ENCODE data around the gene CROCC2.

Gene CROCC2

GRCh38 chr2:241031436-241032165 is 125.5 kb downstream of the CROCC2 start:
- no peak for TF ChIP-seq CTCF (IDR thresholded peaks at IDR 0.05; ENCODE audit: low read depth, low read length)
- no peak overlapping the region for H3K4me3 ChIP-seq (ENCODE audit: low read depth, low read length)
- in situ Hi-C loops (cut with HindIII; ENCODE audit: low sequenced_read_pairs), result no loop called here
- no peak for DNase-seq (ENCODE audit: low read depth, low spot score)

- in situ Hi-C loops (cut with HindIII; ENCODE audit: low sequenced_read_pairs), result no loop called here
- no peak for TF ChIP-seq CTCF (IDR thresholded peaks at IDR 0.05; ENCODE audit: low read depth, low read length)
- DNase-seq (ENCODE audit: low read depth, low spot score), result no peak
- no peak overlapping the region for H3K4me3 ChIP-seq (ENCODE audit: low read depth, low read length)
Measured at GRCh38 chr2:241033336-241033987, 127.3 kb downstream of the CROCC2 start.

- DNase-seq (ENCODE audit: low read depth, low spot score), result no peak
- no peak overlapping the region for H3K4me3 ChIP-seq (ENCODE audit: low read depth, low read length)
- TF ChIP-seq CTCF (IDR thresholded peaks at IDR 0.05; ENCODE audit: low read depth, low read length), result no peak
- in situ Hi-C loops (cut with HindIII; ENCODE audit: low sequenced_read_pairs), result no loop called here
Measured at GRCh38 chr2:241033994-241034393, 127.9 kb downstream of the CROCC2 start.

GRCh38 chr2:241034490-241035141 is 128.5 kb downstream of the CROCC2 start:
- no peak for DNase-seq (ENCODE audit: low read depth, low spot score)
- in situ Hi-C loops (cut with HindIII; ENCODE audit: low sequenced_read_pairs), result no loop called here
- TF ChIP-seq CTCF (IDR thresholded peaks at IDR 0.05; ENCODE audit: low read depth, low read length), result no peak
- H3K4me3 ChIP-seq (ENCODE audit: low read depth, low read length), result no peak overlapping the region

- no peak overlapping the region for H3K4me3 ChIP-seq (ENCODE audit: low read depth, low read length)
- in situ Hi-C loops (cut with HindIII; ENCODE audit: low sequenced_read_pairs), result no loop called here
- no peak for DNase-seq (ENCODE audit: low read depth, low spot score)
- TF ChIP-seq CTCF (IDR thresholded peaks at IDR 0.05; ENCODE audit: low read depth, low read length), result no peak
Measured at GRCh38 chr2:241035142-241035817, 129.1 kb downstream of the CROCC2 start.

- no peak overlapping the region for H3K4me3 ChIP-seq (ENCODE audit: low read depth, low read length)
- TF ChIP-seq CTCF (IDR thresholded peaks at IDR 0.05; ENCODE audit: low read depth, low read length), result no peak
- no peak for DNase-seq (ENCODE audit: low read depth, low spot score)
- in situ Hi-C loops (cut with HindIII; ENCODE audit: low sequenced_read_pairs), result no loop called here
Measured at GRCh38 chr2:241035818-241036396, 129.8 kb downstream of the CROCC2 start.
